ENCODE measurements around the gene CRABP1.

CRABP1 gene

GRCh38 chr15:78317145-78317836 lies 22.9 kb upstream of the CRABP1 start:
- DNase-seq: no peak

- DNase-seq: no peak
These were observed 20.6 kb upstream of the CRABP1 start for GRCh38 chr15:78319588-78319987.

- no peak for DNase-seq
These were observed 20.0 kb upstream of the CRABP1 start for GRCh38 chr15:78320183-78320582.

- no peak for DNase-seq
These were observed 19.0 kb upstream of the CRABP1 start for GRCh38 chr15:78321041-78321570.

- DNase-seq: no peak
These were observed 18.4 kb upstream of the CRABP1 start for GRCh38 chr15:78321786-78322185.

GRCh38 chr15:78322243-78322642 lies 17.9 kb upstream of the CRABP1 start:
- no peak for DNase-seq

- no peak for DNase-seq
These were observed 17.2 kb upstream of the CRABP1 start for GRCh38 chr15:78322724-78323521.

- DNase-seq: no peak
These were observed 16.5 kb upstream of the CRABP1 start for GRCh38 chr15:78323693-78324092.

- no peak for DNase-seq
These were observed 16.0 kb upstream of the CRABP1 start for GRCh38 chr15:78324144-78324543.

- no peak for DNase-seq
These were observed 14.9 kb upstream of the CRABP1 start for GRCh38 chr15:78325092-78325843.

GRCh38 chr15:78327466-78327865 lies 12.7 kb upstream of the CRABP1 start:
- DNase-seq: no peak

- DNase-seq: no peak
These were observed 10.5 kb upstream of the CRABP1 start for GRCh38 chr15:78329625-78330024.

GRCh38 chr15:78334845-78335244 lies 5.3 kb upstream of the CRABP1 start:
- no peak for DNase-seq

- DNase-seq: no peak
These were observed 4.2 kb upstream of the CRABP1 start for GRCh38 chr15:78335985-78336384.

- no peak for DNase-seq
These were observed 1.4 kb upstream of the CRABP1 start for GRCh38 chr15:78338781-78339180.

- no peak for DNase-seq
These were observed 594 bp upstream of the CRABP1 start for GRCh38 chr15:78339559-78339958.

GRCh38 chr15:78341057-78341987 lies 1.2 kb downstream of the CRABP1 start:
- no peak for DNase-seq

- DNase-seq: no peak
These were observed 1.9 kb downstream of the CRABP1 start for GRCh38 chr15:78342021-78342420.

GRCh38 chr15:78343276-78344060 lies 3.3 kb downstream of the CRABP1 start:
- no peak for DNase-seq

- no peak for DNase-seq
These were observed 5.4 kb downstream of the CRABP1 start for GRCh38 chr15:78345396-78346125.
